LNCAP (cell line): ENCODE data around the gene MIA.

ENCODE experiments used
- TF ChIP-seq, protein P1 (sequence below): fragments of 450-650 bp; IDR thresholded peaks from 2 replicates; pipeline ENCODE4 v1.5.1; 2017; ENCODE audit warnings: mild to moderate bottlenecking

Gene MIA

DNA sequence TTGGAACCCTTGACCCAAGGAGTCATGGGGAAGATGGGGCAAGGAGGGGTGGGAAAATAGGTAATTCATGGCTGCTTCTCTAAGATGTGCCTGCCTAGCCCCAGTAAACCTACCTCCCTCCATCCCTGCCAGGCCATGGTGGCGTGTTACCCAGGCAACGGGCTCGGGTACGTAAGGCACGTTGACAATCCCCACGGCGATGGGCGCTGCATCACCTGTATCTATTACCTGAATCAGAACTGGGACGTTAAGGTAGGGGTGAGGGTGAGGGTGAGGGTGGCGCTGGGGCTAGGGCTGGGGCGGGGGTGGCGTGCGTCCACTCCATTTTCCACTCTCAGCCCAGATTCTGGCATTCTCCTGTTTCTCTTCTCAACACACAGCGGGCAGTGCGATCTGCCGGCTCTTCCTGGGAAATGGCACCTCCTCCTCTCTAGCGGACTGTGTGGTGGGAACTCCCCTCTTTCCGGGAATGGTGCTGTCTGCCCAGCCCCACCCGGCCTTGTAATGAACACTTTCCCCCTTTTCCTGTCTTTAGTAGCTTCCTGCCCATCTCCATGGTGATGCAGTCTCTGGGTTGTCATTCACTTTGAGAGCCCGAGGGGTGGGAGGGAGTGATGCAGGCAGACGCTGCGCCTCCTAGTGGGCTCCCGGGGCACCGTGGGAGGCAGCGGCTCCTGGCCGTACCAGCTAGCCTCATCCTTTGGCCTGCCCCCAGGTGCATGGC, 31.3 kb downstream of the MIA start:
- TF ChIP-seq, protein P1, sequence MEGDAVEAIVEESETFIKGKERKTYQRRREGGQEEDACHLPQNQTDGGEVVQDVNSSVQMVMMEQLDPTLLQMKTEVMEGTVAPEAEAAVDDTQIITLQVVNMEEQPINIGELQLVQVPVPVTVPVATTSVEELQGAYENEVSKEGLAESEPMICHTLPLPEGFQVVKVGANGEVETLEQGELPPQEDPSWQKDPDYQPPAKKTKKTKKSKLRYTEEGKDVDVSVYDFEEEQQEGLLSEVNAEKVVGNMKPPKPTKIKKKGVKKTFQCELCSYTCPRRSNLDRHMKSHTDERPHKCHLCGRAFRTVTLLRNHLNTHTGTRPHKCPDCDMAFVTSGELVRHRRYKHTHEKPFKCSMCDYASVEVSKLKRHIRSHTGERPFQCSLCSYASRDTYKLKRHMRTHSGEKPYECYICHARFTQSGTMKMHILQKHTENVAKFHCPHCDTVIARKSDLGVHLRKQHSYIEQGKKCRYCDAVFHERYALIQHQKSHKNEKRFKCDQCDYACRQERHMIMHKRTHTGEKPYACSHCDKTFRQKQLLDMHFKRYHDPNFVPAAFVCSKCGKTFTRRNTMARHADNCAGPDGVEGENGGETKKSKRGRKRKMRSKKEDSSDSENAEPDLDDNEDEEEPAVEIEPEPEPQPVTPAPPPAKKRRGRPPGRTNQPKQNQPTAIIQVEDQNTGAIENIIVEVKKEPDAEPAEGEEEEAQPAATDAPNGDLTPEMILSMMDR, result no peak

DNA sequence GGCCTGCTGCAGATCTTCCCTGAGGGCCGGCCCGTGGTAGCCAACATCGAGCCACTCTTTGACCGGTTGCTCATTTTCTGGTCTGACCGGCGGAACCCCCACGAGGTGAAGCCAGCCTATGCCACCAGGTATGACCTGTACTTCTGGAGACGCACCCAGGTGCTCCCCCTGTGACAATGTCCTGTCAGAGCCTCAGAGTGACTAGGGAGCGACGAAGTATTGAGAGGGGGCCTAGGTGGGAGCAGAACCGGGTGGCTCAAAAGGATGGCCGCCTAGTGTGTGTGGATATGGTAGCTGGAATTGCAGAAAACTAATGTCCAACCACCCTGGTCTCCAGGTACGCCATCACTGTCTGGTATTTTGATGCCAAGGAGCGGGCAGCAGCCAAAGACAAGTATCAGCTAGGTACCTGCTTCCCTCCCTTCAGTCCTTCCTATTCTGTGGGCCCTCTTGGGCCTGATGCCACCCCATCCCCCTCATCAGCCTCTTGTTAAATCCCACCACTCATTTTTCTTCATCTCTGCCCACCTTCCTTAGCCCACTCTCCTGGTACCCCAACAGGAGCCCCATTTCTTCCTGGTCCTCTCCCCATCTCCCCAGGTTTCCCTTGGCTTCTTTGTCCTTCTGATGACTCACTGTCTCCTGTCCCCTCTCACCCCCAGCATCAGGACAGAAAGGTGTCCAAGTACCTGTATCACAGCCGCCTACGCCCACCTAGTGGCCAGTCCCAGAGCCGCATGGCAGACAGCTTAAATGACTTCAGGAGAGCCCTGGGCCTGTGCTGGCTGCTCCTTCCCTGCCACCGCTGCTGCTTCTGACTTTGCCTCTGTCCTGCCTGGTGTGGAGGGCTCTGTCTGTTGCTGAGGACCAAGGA, 32.1 kb downstream of the MIA start:
- TF ChIP-seq, protein P1, result no peak

DNA sequence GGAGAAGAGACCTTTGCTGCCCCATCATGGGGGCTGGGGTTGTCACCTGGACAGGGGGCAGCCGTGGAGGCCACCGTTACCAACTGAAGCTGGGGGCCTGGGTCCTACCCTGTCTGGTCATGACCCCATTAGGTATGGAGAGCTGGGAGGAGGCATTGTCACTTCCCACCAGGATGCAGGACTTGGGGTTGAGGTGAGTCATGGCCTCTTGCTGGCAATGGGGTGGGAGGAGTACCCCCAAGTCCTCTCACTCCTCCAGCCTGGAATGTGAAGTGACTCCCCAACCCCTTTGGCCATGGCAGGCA, 32.7 kb downstream of the MIA start:
- TF ChIP-seq, protein P1, result no peak

DNA sequence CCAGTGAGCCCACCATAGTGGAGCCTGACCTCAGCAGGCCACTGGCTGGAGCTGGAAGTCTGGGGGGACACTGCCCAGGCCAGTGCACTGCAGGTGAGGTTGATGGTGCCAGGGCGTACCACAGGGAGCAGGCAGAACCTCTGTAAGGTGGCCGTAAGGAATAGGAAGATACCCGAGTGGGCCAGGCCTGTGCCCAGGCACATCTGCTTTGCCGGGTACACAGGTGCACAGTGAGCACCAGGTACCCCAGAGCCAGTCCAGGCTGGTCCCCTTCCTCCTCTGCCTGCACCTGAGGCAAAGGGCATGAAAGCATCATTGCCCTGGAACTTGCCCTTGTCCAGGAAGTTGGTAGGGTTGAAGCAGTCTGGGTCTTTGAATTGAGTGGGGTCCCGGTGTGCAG, 33.2 kb downstream of the MIA start:
- TF ChIP-seq, protein P1, result no peak

DNA sequence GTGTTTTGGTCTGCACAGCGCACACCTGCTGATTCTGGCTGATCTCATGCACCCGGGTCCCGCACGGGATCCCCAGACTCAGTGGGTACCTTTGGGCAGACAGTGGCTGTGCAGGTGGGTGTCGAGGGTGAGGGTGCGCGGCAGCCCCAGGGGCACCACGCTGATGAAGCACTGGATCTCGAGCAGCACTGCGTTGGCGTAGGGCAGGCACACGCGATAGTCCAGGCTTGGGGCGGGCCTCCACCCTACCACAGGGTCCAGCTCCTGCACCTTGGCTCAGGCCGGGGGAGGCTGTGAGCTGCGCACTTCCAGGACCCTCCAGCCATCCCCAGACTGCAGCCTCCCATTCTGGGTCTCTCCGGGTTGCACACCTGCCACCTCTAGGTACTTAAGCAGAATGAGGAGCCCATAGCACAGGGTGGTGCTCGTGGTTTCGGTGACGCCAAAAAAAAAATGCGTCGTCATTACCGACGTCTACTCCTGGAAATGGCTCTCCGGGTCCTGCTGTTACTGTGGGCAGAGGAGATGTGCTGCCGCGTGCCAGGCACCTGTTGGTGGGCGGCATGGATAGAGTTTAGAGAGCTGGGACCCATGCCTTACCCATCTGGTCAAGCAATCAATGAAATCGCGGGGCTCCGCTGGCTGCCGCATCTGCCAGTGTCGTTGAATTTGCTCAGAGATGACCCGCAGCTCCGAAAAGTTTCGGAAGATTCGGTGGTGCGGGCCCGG, 34.2 kb downstream of the MIA start:
- TF ChIP-seq, protein P1, result no peak

DNA sequence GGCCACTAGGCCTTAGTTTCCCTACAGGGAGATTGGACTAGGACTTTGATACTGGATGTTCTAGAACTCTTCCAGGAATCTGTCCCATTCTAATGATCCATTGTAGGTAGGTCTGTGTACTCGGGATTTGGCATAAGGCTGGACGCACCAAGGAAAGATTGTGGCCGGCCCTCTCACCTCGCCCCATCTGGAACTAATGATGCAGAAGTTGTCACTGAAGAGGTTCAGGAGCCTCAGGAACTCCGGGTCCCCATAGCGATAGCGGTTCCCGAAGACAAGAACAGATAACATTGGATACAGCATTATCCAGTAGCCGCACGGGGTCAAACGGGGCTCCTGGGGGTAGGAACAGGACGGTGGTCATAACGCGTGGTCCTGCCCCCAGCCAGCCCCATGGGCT, 34.8 kb downstream of the MIA start:
- TF ChIP-seq, protein P1, result no peak

DNA sequence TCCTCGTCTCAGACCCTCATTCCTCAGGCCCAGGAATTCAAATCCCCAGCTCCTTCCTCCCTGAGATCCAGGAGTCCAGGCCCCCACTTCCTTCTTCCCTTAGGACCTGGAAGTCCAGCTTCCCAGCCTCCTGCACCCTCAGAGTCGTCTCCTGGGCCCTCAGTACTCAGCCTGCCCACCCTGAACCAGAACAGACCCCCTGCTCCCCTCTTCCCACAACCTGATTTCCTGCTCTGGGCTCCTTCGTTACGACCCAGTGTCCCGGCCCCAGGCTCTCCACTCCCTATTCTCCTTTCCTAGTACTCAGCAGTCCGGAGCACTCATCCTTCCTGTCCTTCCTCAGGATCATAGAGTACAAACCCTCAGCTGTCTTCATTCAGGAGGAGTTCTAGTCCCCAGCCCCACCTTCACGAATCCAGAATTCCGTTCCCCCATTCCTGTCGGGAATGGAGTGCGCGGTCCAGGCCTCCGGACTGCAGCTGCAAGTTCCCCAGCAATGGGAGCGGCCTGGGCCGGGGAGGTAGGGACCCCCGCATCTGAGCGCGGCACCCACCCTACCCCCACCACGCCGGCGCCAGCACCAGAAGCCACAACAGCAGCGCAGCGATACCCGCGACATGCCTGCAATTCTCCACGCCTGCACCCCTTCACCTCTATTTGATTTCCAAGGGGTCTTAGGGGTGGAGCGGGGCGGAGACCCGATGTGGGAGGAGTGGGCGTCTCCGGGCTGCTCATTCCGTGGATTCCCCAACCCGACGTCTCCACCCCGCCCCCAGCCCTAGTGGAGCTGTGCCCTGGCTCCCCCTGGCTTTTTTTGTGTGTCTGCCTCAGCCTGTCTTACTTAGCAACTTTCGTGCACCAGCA, 36.4 kb downstream of the MIA start:
- TF ChIP-seq, protein P1, result no peak
